Measurements from ENCODE around the gene GYPC.

DNA sequence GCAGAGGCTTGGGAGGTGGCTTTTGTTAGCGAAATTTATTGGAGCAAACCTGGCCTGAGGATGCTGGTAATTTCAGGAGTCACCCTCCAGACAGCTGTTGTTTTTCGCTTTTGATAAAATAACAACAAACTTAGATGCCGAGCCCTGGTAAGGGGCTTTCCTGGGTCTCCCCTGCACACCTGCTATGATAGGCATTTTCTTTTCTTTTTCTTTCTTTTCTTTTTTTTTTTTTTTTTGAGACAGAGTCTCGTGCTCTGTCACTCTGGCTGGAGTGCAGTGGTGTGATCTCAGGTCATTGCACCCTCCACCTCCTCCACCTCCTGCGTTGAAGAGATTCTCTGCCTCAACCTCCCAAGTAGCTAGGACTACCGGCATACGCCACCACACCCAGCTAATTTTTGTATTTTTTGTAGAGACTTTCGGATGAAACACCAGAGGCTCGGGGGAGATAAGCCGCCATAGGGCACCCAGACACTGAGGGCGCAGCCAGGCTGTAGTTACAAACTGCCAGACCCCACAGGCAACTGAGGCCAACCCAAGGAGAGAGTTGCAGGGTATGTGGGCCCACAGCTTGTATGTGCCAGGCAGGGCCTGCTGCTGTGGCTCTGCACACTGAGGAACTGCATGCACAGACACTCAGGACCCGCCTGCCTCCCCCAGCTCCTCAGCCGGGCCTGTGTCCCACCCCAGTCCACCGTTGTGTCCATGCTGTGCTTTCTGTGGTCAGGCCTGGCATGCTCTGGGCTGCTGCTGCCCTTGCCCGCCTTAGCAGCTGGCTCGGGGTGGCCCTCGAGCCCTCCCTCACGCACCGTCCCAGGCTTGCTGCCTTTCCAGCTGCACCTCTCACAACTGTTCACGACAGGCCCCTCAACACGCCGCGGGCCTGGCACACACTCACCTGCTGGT lies 3.9 kb downstream of the GYPC start:
- TF ChIP-seq, protein P1, sequence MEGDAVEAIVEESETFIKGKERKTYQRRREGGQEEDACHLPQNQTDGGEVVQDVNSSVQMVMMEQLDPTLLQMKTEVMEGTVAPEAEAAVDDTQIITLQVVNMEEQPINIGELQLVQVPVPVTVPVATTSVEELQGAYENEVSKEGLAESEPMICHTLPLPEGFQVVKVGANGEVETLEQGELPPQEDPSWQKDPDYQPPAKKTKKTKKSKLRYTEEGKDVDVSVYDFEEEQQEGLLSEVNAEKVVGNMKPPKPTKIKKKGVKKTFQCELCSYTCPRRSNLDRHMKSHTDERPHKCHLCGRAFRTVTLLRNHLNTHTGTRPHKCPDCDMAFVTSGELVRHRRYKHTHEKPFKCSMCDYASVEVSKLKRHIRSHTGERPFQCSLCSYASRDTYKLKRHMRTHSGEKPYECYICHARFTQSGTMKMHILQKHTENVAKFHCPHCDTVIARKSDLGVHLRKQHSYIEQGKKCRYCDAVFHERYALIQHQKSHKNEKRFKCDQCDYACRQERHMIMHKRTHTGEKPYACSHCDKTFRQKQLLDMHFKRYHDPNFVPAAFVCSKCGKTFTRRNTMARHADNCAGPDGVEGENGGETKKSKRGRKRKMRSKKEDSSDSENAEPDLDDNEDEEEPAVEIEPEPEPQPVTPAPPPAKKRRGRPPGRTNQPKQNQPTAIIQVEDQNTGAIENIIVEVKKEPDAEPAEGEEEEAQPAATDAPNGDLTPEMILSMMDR (IDR thresholded peaks at IDR 0.05): no peak
- TF ChIP-seq POLR2AphosphoS5 (IDR thresholded peaks at IDR 0.05): no peak
